HG02798 (cell line): Measurements from ENCODE around the gene DOC2A.

Experiments
- ATAC-seq: cut with Tn5 transposase; IDR thresholded peaks from one replicate; pipeline ENCODE4 v1.9.1; 2021; ENCODE audit warnings: mild to moderate bottlenecking; ENCODE audit not compliant: unreplicated experiment, poor library complexity

The DOC2A gene

DNA sequence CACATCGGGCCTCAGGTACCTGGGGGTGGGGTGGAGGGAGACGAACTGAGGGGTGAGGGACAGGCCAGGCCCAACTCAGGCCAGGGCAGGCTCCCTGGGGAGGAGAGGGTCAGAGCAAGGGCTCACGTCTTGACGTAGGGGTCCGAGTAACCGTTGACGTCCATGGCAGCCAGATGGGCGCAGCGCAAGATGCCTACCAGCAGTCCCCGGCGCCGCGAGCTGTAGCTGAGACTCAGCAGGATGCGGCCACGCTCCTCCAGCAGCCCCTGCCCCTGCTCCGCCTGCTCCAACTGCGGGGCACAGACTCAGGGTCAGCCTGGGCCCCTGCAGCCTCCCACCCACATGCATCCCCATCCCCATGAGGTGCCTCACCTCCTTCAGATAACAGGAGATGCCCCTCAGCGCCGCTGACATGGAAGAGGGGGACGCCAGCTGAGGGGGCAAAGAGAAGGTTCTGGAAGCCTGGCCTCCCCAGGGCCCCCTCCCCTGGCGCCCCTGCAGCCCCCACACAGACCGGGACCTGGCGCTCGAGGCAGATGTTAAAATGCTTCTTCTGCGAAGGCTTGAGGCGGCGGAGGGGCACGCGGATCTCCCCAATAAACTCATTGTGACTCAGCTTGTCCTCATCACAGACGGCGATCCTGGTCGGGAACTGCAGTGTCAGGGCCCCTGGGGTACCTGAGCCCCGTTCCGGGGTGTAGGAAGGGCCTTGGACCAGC is 4.0 kb downstream of the DOC2A start:
- ATAC-seq = no peak

GRCh38 chr16:30006095-30006473 is 4.7 kb downstream of the DOC2A start:
- no peak for ATAC-seq

GRCh38 chr16:30005341-30006094 is 5.3 kb downstream of the DOC2A start:
- ATAC-seq = no peak

GRCh38 chr16:30004811-30005242 is 6.0 kb downstream of the DOC2A start:
- no peak for ATAC-seq

- no peak for ATAC-seq
These were observed 6.4 kb downstream of the DOC2A start for GRCh38 chr16:30004424-30004776.

GRCh38 chr16:30003670-30004423 is 7.0 kb downstream of the DOC2A start:
- ATAC-seq = no peak

GRCh38 chr16:30002614-30003346 is 8.0 kb downstream of the DOC2A start:
- ATAC-seq = no peak

GRCh38 chr16:30000735-30001631 is 9.8 kb downstream of the DOC2A start:
- no peak for ATAC-seq

GRCh38 chr16:29999605-30000004 is 11.2 kb downstream of the DOC2A start:
- no peak for ATAC-seq

DNA sequence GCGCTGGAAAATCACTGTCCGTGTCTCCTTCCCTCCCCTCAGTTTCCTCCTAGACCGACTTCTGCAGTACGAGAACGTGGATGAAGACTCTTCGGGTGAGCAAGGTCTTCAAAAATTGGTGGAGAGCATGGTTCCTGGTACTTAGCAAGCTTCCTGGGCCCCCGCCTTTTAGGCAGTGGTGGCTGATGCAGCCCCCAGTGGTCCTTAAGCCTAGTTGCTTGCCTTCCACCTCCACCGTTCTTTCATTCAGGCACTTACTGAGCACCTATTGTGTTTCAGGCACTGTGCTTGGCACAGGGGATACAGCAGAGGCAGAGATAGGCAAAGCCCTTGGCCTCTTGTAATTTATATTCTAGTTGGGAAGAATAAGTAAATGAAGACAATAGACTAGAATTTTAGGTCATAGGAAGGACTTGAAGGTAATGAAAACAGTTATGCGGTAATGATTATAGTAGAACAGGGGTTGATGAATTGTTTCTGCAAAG is 14.0 kb downstream of the DOC2A start:
- ATAC-seq = no peak

- peak; percentile 95 for ATAC-seq
These were observed 14.7 kb downstream of the DOC2A start, which contains the start of gene INO80E for GRCh38 chr16:29995911-29996765. Gene INO80E, plus strand, starts transcription at chr16:29996241. Its CDS starts 70 bp downstream, at chr16:29996311.

- ATAC-seq = peak; percentile 61
These were observed 15.4 kb downstream of the DOC2A start, which contains the start of gene HIRIP3 for GRCh38 chr16:29995324-29995910. Gene HIRIP3, minus strand, starts transcription at chr16:29995617. Its CDS starts 12 bp downstream, at chr16:29995605.

- peak; percentile 39 for ATAC-seq
These were observed 16.1 kb downstream of the DOC2A start for GRCh38 chr16:29994600-29995323.

GRCh38 chr16:29993903-29994599 is 16.8 kb downstream of the DOC2A start:
- no peak for ATAC-seq

GRCh38 chr16:29993191-29993902 is 17.5 kb downstream of the DOC2A start:
- no peak for ATAC-seq
